Occipital lobe (tissue), 3 donors: ENCODE data around the gene NEU1. TPM values are rescaled to one million over a fixed set of nuclear protein-coding genes. Genes with fewer than 3 reads are reported as not detected.
"Not testable (repeated sequence)": the region's sequence is repeated elsewhere in the genome, so short reads cannot be mapped to it uniquely, and the experiment has no call there.

Experiments
- DNase-seq: peaks from one replicate; lab custom pipeline; 2025; lab: John Stamatoyannopoulos, UW
- small RNA-seq: library from RNA; depleted of rRNA; stranded (forward); fragments of <200 nt; gene quantifications from one replicate; pipeline ENCODE3, GENCODE V24; 2014
- total RNA-seq: library from RNA; depleted of rRNA; stranded (reverse); fragments of >200 nt; gene quantifications from one replicate; pipeline ENCODE4 v1.2.3, GENCODE V29; 2014

The NEU1 gene
- total RNA-seq, 1 donor from 2014 or later, result 20.3 TPM

GRCh38 chr6:31817929-31818511 lies 44.6 kb downstream of the NEU1 start:
- DNase-seq, result not testable (repeated sequence)

- not testable (repeated sequence) for DNase-seq
These were observed 45.3 kb downstream of the NEU1 start for GRCh38 chr6:31817133-31817928.

GRCh38 chr6:31815025-31815838 lies 47.4 kb downstream of the NEU1 start, which contains the start of the genes HSPA1A and HSPA1L:
Gene HSPA1A (plus strand): TSS chr6:31815543. CDS start chr6:31815757, 214 bp downstream.
Gene HSPA1L (minus strand): TSS chr6:31815283. CDS start chr6:31811972, 3,311 bp downstream.
- peak; percentile 91 for DNase-seq

GRCh38 chr6:31814677-31815024 lies 48.0 kb downstream of the NEU1 start:
- DNase-seq, result peak; percentile 93

- no peak for DNase-seq
These were observed 49.2 kb downstream of the NEU1 start for GRCh38 chr6:31813465-31813849.

GRCh38 chr6:31811645-31812044 lies 51.0 kb downstream of the NEU1 start:
- DNase-seq, result no peak

GRCh38 chr6:31808599-31808998 lies 54.0 kb downstream of the NEU1 start:
- DNase-seq, result not testable (repeated sequence)

Small RNAs within 50 kb of the gene (small RNA-seq; reads per million reads assigned to genes)
- gene SNORD48, result 119 reads per million, percentile 96 among the genes with 10 or more reads in this experiment
- not detected for gene SNORD52

Other genes with a start within 250 kb of the NEU1 start
- gene AIF1, start 247.6 kb downstream of the NEU1 start, total RNA-seq, result 4.1 TPM
- gene PRRC2A, start 242.1 kb downstream of the NEU1 start, total RNA-seq, result 31.7 TPM
- gene BAG6, start 210.2 kb downstream of the NEU1 start, total RNA-seq, result 118 TPM
- not detected for gene APOM, start 206.9 kb downstream of the NEU1 start, total RNA-seq
- gene C6orf47, start 202.0 kb downstream of the NEU1 start, total RNA-seq, result 16.2 TPM
- 9.8 TPM for gene GPANK1, start 197.8 kb downstream of the NEU1 start, total RNA-seq
- 69.9 TPM for gene CSNK2B, start 196.7 kb downstream of the NEU1 start, total RNA-seq
- 3.4 TPM for gene LY6G5B, start 192.8 kb downstream of the NEU1 start, total RNA-seq
- gene LY6G5C, start 181.8 kb downstream of the NEU1 start, total RNA-seq, result 3.1 TPM
- gene ABHD16A, start 159.5 kb downstream of the NEU1 start, total RNA-seq, result 48.2 TPM
- not detected for gene LY6G6F, start 156.0 kb downstream of the NEU1 start, total RNA-seq
- gene LY6G6D, start 147.5 kb downstream of the NEU1 start, total RNA-seq, result not detected
- gene LY6G6C, start 141.1 kb downstream of the NEU1 start, total RNA-seq, result 0.31 TPM
- gene MPIG6B, start 139.4 kb downstream of the NEU1 start, total RNA-seq, result not detected
- gene DDAH2, start 133.5 kb downstream of the NEU1 start, total RNA-seq, result 117 TPM
- gene CLIC1, start 126.3 kb downstream of the NEU1 start, total RNA-seq, result 35.2 TPM
- gene MSH5, start 122.8 kb downstream of the NEU1 start, total RNA-seq, result 4.2 TPM
- gene SAPCD1, start 100.2 kb downstream of the NEU1 start, total RNA-seq, result 0.31 TPM
- 0.31 TPM for gene VWA7, start 85.5 kb downstream of the NEU1 start, total RNA-seq
- gene VARS1, start 67.1 kb downstream of the NEU1 start, total RNA-seq, result 25.6 TPM
- 22.9 TPM for gene LSM2, start 55.9 kb downstream of the NEU1 start, total RNA-seq
- gene HSPA1L, start 47.5 kb downstream of the NEU1 start, total RNA-seq, result 4.4 TPM
- 117 TPM for gene HSPA1A, start 47.3 kb downstream of the NEU1 start, total RNA-seq
- 121 TPM for gene HSPA1B, start 35.1 kb downstream of the NEU1 start, total RNA-seq
- not detected for gene SLC44A4, start 16.2 kb upstream of the NEU1 start, total RNA-seq
- 83.9 TPM for gene EHMT2, start 34.9 kb upstream of the NEU1 start, total RNA-seq
- 25.6 TPM for gene ZBTB12, start 39.3 kb upstream of the NEU1 start, total RNA-seq
- 4.7 TPM for gene C2, start 64.9 kb upstream of the NEU1 start, total RNA-seq
- 0.62 TPM for gene CFB, start 83.3 kb upstream of the NEU1 start, total RNA-seq
- gene NELFE, start 96.2 kb upstream of the NEU1 start, total RNA-seq, result 37.4 TPM
- 27.6 TPM for gene SKIC2, start 96.4 kb upstream of the NEU1 start, total RNA-seq
- 6.9 TPM for gene DXO, start 109.3 kb upstream of the NEU1 start, total RNA-seq
- gene C4A, start 119.2 kb upstream of the NEU1 start, total RNA-seq, result 8.6 TPM
- gene C4B, start 152.0 kb upstream of the NEU1 start, total RNA-seq, result 9.2 TPM
- not detected for gene CYP21A2, start 175.6 kb upstream of the NEU1 start, total RNA-seq
- gene TNXB, start 246.5 kb upstream of the NEU1 start, total RNA-seq, result 2.5 TPM